CD14-positive monocyte (primary cell): ENCODE data around the gene SRPK2. TPM values are rescaled to one million over a fixed set of nuclear protein-coding genes. Genes with fewer than 3 reads are reported as not detected.

Source experiments
- DNase-seq, 3 donors: peaks; one replicate each; pipeline ENCODE4 v3.0.0-alpha.2; 2011 to 2022
- H2AFZ ChIP-seq: 2 replicates; pipeline ENCODE4 v1.6.0; 2012; ENCODE audit warnings: mild to moderate bottlenecking, low read depth, low read length, inconsistent platforms; ENCODE audit not compliant: insufficient read depth, poor library complexity, severe bottlenecking
- H3K27ac ChIP-seq, 2 donors: 1 replicate in 1 of 2; 2 replicates in 1 of 2; pipeline ENCODE4 v1.5.1; 2012 to 2013; ENCODE audit warnings: low read length in 2 of 2, control low read depth in 1 of 2, inconsistent platforms in 1 of 2, low read depth in 1 of 2, mild to moderate bottlenecking in 1 of 2
- H3K27me3 ChIP-seq, 2 donors: one replicate each; pipeline versions ENCODE4 v1.6.0 to v1.6.1; 2011 to 2013; ENCODE audit warnings: low read length in 2 of 2; ENCODE audit not compliant: control insufficient read depth in 2 of 2, insufficient read depth in 2 of 2
- H3K36me3 ChIP-seq, 2 donors: replicated peaks in 1 of 2; 1 replicate in 1 of 2; 2 replicates in 1 of 2; pipeline versions ENCODE4 v1.5.1 to v1.6.1; 2012 to 2013; ENCODE audit warnings: low read length in 2 of 2, control low read depth in 1 of 2, inconsistent platforms in 1 of 2, mild to moderate bottlenecking in 1 of 2; ENCODE audit not compliant: insufficient read depth in 2 of 2, control insufficient read depth in 1 of 2
- H3K4me1 ChIP-seq, 2 donors: 1 replicate in 1 of 2; 2 replicates in 1 of 2; pipeline versions ENCODE4 v1.5.1 to v1.6.1; 2012 to 2013; ENCODE audit warnings: low read length in 2 of 2, control low read depth in 1 of 2, inconsistent platforms in 1 of 2, mild to moderate bottlenecking in 1 of 2, moderate library complexity in 1 of 2; ENCODE audit not compliant: insufficient read depth in 2 of 2, control insufficient read depth in 1 of 2
- H3K4me2 ChIP-seq: replicated peaks from 2 replicates; pipeline ENCODE3; 2012; ENCODE audit warnings: low read length, moderate library complexity, mild to moderate bottlenecking; ENCODE audit not compliant: poor library complexity, severe bottlenecking; ENCODE audit errors: extremely low read depth
- H3K4me3 ChIP-seq, 3 experiments: fragments of 200-600 bp in 1 of 3; sonication (generic) in 1 of 3; replicated peaks in 1 of 3; 1 replicate in 2 of 3; 2 replicates in 1 of 3; pipeline ENCODE4 v1.5.1; 2011 to 2013; ENCODE audit warnings: low read length in 3 of 3, mild to moderate bottlenecking in 3 of 3, control low read depth in 2 of 3, low read depth in 2 of 3, inconsistent platforms in 1 of 3, moderate library complexity in 1 of 3
- H3K79me2 ChIP-seq: 2 replicates; pipeline ENCODE4 v1.6.0; 2012; ENCODE audit warnings: mild to moderate bottlenecking, control low read depth, inconsistent platforms, low read length, moderate library complexity; ENCODE audit not compliant: insufficient read depth
- H3K9ac ChIP-seq: 2 replicates; pipeline ENCODE4 v1.6.0; 2017; ENCODE audit warnings: low read length, mild to moderate bottlenecking; ENCODE audit not compliant: insufficient read depth, poor library complexity, severe bottlenecking
- H3K9me3 ChIP-seq, 2 donors: replicated peaks in 1 of 2; 1 replicate in 1 of 2; 2 replicates in 1 of 2; pipeline versions ENCODE4 v1.5.1 to v1.6.1; 2012 to 2013; ENCODE audit warnings: low read length in 2 of 2, control low read depth in 1 of 2; ENCODE audit not compliant: control insufficient read depth in 1 of 2, insufficient read depth in 1 of 2
- H4K20me1 ChIP-seq: 2 replicates; pipeline ENCODE4 v1.6.0; 2012; ENCODE audit warnings: mild to moderate bottlenecking, low read length, control low read depth, moderate library complexity; ENCODE audit not compliant: insufficient read depth
- H3K27ac Mint-ChIP-seq, 7 donors: one replicate each; pipeline ENCODE4 v1.8.0; 2020; ENCODE audit warnings: mild to moderate bottlenecking in 7 of 7, mixed read lengths in 7 of 7, moderate library complexity in 6 of 7, inconsistent platforms in 2 of 7
- H3K27me3 Mint-ChIP-seq, 3 donors: one replicate each; pipeline ENCODE4 v1.8.0; 2021 to 2022; ENCODE audit warnings: low read depth in 3 of 3, mild to moderate bottlenecking in 3 of 3, mixed read lengths in 3 of 3, moderate library complexity in 3 of 3, inconsistent platforms in 1 of 3
- H3K36me3 Mint-ChIP-seq, 2 donors: one replicate each; pipeline ENCODE4 v1.8.0; 2020; ENCODE audit warnings: mixed read lengths in 2 of 2, inconsistent platforms in 1 of 2, mild to moderate bottlenecking in 1 of 2
- H3K4me1 Mint-ChIP-seq: one replicate; pipeline ENCODE4 v1.8.0; 2020; ENCODE audit warnings: mild to moderate bottlenecking, mixed read lengths
- H3K4me3 Mint-ChIP-seq, 2 donors: one replicate each; pipeline ENCODE4 v1.8.0; 2020; ENCODE audit warnings: mild to moderate bottlenecking in 2 of 2, mixed read lengths in 2 of 2, moderate library complexity in 1 of 2
- H3K9me3 Mint-ChIP-seq, 7 donors: one replicate each; pipeline ENCODE4 v1.8.0; 2020 to 2022; ENCODE audit warnings: mixed read lengths in 7 of 7, mild to moderate bottlenecking in 6 of 7, moderate library complexity in 6 of 7, inconsistent platforms in 2 of 7
- CTCF ChIP-seq: fragments of 200-600 bp; IDR thresholded peaks from one replicate; pipeline ENCODE4 v1.8.0; 2022; ENCODE audit warnings: antibody characterized with exemption, mild to moderate bottlenecking
- WGBS: methylation state at CpG from one replicate; pipeline ENCODE4 v1.1.5; 2013; ENCODE audit warnings: missing lambda C conversion rate; ENCODE audit not compliant: insufficient coverage; 5-methylcytosine and 5-hydroxymethylcytosine counted together
- intact Hi-C, 2 donors: fragments of 100-400 bp; cut with micrococcal nuclease; formaldehyde crosslinking; loops; one replicate each; pipeline versions ENCODE4 v1.15.0 to v1.15.1; 2023
- polyA plus RNA-seq, 3 donors: library from polyadenylated mRNA; depleted of rRNA in 1 of 3; unstranded in 2 of 3; stranded (reverse) in 1 of 3; fragments of 300-500 nt in 2 of 3; fragments of >200 nt in 1 of 3; fragmentation: Illumina TruSeq in 2 of 3; gene quantifications; 1 replicate in 2 of 3; 2 replicates in 1 of 3; pipeline ENCODE4 v1.2.3, GENCODE V29; 2012 to 2021

Gene SRPK2
- polyA plus RNA-seq, 3 donors: 12.6 to 37.7 (median 30.0) TPM

GRCh38 chr7:105297309-105297708 is 91.4 kb downstream of the SRPK2 start:
- no peak overlapping the region for H3K4me3 Mint-ChIP-seq
- intact Hi-C loops: no loop called here

GRCh38 chr7:105296491-105296890 is 92.2 kb downstream of the SRPK2 start:
- H3K9ac ChIP-seq: no peak overlapping the region
- Mint-ChIP-seq H3K27ac (no peak overlapping the region), H3K4me3 (no peak overlapping the region), H3K27me3 (no peaks in the 10 kb centered on the region), H3K36me3 (no peaks in the 10 kb centered on the region), H3K4me1 (peaks cover 7% of the 10 kb centered on the region), H3K9me3 (no peaks in the 10 kb centered on the region)
- H3K79me2 ChIP-seq: peaks cover 22% of the 10 kb centered on the region
- no peak for TF ChIP-seq CTCF
- H3K36me3 ChIP-seq: no peaks in the 10 kb centered on the region
- no peak overlapping the region for H3K4me2 ChIP-seq
- no peaks in the 10 kb centered on the region for H3K4me1 ChIP-seq
- intact Hi-C loops: no loop called here
- DNase-seq: no peak
- no peak overlapping the region for H3K27ac ChIP-seq
- no peaks in the 10 kb centered on the region for H3K27me3 ChIP-seq
- no peak overlapping the region for H2AFZ ChIP-seq
- no peak overlapping the region for H3K4me3 ChIP-seq
- no peaks in the 10 kb centered on the region for H3K9me3 ChIP-seq
- peaks cover 76% of the 10 kb centered on the region for H4K20me1 ChIP-seq

More at GRCh38 chr7:105297309-105297708, 91.4 kb downstream of the SRPK2 start:
- Histone ChIP-seq H3K27me3 (no peaks in the 10 kb centered on the region), H3K79me2 (peaks cover 22% of the 10 kb centered on the region), H4K20me1 (peaks cover 74% of the 10 kb centered on the region), H3K4me1 (no peaks in the 10 kb centered on the region), H3K9me3 (no peaks in the 10 kb centered on the region), H3K27ac (no peak overlapping the region), H3K9ac (no peak overlapping the region), H3K4me3 (no peak overlapping the region), H3K4me2 (no peak overlapping the region), H2AFZ (no peak overlapping the region), H3K36me3 (no peaks in the 10 kb centered on the region)
- DNase-seq: no peak
- Mint-ChIP-seq H3K4me1 (peaks cover 7% of the 10 kb centered on the region), H3K27ac (no peak overlapping the region), H3K36me3 (no peaks in the 10 kb centered on the region), H3K9me3 (no peaks in the 10 kb centered on the region), H3K27me3 (no peaks in the 10 kb centered on the region)
- WGBS: 100% methylated on average over 1 of the region's 5 CpGs
- no peak for TF ChIP-seq CTCF
